ENCODE data around the gene GPR37L1. TPM values are rescaled to one million over a fixed set of nuclear protein-coding genes. Genes with fewer than 3 reads are reported as not detected.

The GPR37L1 gene
- total and polyA plus RNA-seq, 8 donors = 0.02 to 0.25 (median 0.07) TPM; not detected in 2

GRCh38 chr1:202158810-202159533 lies 36.3 kb downstream of the GPR37L1 start:
- 85 to 88% methylated on average over 10 of the region's 10 CpGs for WGBS, 2 donors
- FAIRE-seq (no peak), DNase-seq (no peak), ATAC-seq (no peak)
- intact Hi-C loops (cut with DNase I) = no loop called here
- Histone ChIP-seq H3K27me3 (no peaks in the 10 kb centered on the region), H3K4me1 (peaks cover 0 to 5% (median 0%) of the 10 kb centered on the region in 3 donors), H3K9me3 (no peaks in the 10 kb centered on the region), H3K36me3 (no peaks in the 10 kb centered on the region), H3K4me3 (no peak overlapping the region), H3K27ac (no peak overlapping the region)
- no peak for TF ChIP-seq CTCF (IDR thresholded peaks at IDR 0.05)

GRCh38 chr1:202159534-202160371 lies 37.0 kb downstream of the GPR37L1 start:
- intact Hi-C loops (cut with DNase I) = no loop called here
- ATAC-seq = no peak
- Histone ChIP-seq H3K9me3 (no peaks in the 10 kb centered on the region), H3K4me1 (peaks cover 0 to 5% (median 0%) of the 10 kb centered on the region in 3 donors), H3K36me3 (no peaks in the 10 kb centered on the region), H3K27ac (peak overlapping the region in 2 of 4 donors; percentile 19 to 55), H3K4me3 (peak overlapping the region in 1 of 4 donors; percentile 28), H3K27me3 (no peaks in the 10 kb centered on the region)
- no peak for DNase-seq
- TF ChIP-seq CTCF (IDR thresholded peaks at IDR 0.05) = no peak
- no peak for FAIRE-seq
- WGBS, 2 donors = 87 to 90% methylated on average over 13 to 16 of the region's 16 CpGs

GRCh38 chr1:202160377-202160940 lies 37.7 kb downstream of the GPR37L1 start, which contains the start of gene PTPN7:
PTPN7 (minus strand) TSS chr1:202160602; CDS start chr1:202159402, 1,200 bp downstream.
- no peak for DNase-seq
- Histone ChIP-seq H3K27me3 (no peaks in the 10 kb centered on the region), H3K4me3 (peak within 1 kb of the TSS in 1 of 4 donors; percentile 28), H3K27ac (peak within 1 kb of the TSS in 2 of 4 donors; percentile 19 to 55), H3K4me1 (no peaks in the 10 kb centered on the region), H3K9me3 (no peaks in the 10 kb centered on the region), H3K36me3 (no peaks in the 10 kb centered on the region)
- intact Hi-C loops (cut with DNase I) = no loop called here
- ATAC-seq = peak in 3 of 4 donors; percentile 20 to 64 (median 40)
- no peak for TF ChIP-seq CTCF (IDR thresholded peaks at IDR 0.05)
- WGBS, 2 donors = 78 to 84% methylated on average over 17 of the region's 17 CpGs
- FAIRE-seq = no peak

- no peak for TF ChIP-seq CTCF (IDR thresholded peaks at IDR 0.05)
- H3K4me1 ChIP-seq = no peaks in the 10 kb centered on the region
- ATAC-seq = no peak
- FAIRE-seq = no peak
- H3K4me3 ChIP-seq = peak overlapping the region in 1 of 4 donors; percentile 28
- no peaks in the 10 kb centered on the region for H3K9me3 ChIP-seq
- no peak for DNase-seq
- no peaks in the 10 kb centered on the region for H3K36me3 ChIP-seq
- H3K27ac ChIP-seq = no peak overlapping the region
- intact Hi-C loops (cut with DNase I) = no loop called here
- no peaks in the 10 kb centered on the region for H3K27me3 ChIP-seq
- WGBS, 2 donors = 77 to 81% methylated on average over 22 of the region's 22 CpGs
Observed at GRCh38 chr1:202161151-202162046, 38.7 kb downstream of the GPR37L1 start.
